GM12873 (cell line): ENCODE measurements around the gene TMEM248.
A peak's percentile ranks its signal among the peaks of the same experiment; 100 is the strongest.

Experiments used
- CTCF ChIP-seq: IDR thresholded peaks from 2 replicates; pipeline ENCODE4 v1.5.1; 2012; ENCODE audit warnings: low read depth, mild to moderate bottlenecking, moderate library complexity, low read length, control low read depth; ENCODE audit not compliant: insufficient read depth; ENCODE audit errors: missing control alignments

Gene TMEM248

GRCh38 chr7:66920769-66921395, at the start of gene TMEM248:
Gene TMEM248, plus strand, starts transcription at chr7:66921225. Its CDS starts 20,641 bp downstream, at chr7:66941866.
- no peak for TF ChIP-seq CTCF

- TF ChIP-seq CTCF = no peak
These were observed 47.5 kb upstream of the TMEM248 start for GRCh38 chr7:66873476-66873875.

GRCh38 chr7:66877577-66878300, 43.3 kb upstream of the TMEM248 start:
- no peak for TF ChIP-seq CTCF

GRCh38 chr7:66880053-66880452, 41.0 kb upstream of the TMEM248 start:
- TF ChIP-seq CTCF = no peak

- no peak for TF ChIP-seq CTCF
These were observed 37.3 kb upstream of the TMEM248 start for GRCh38 chr7:66883716-66884115.

- no peak for TF ChIP-seq CTCF
These were observed 34.9 kb upstream of the TMEM248 start for GRCh38 chr7:66886152-66886551.

GRCh38 chr7:66894463-66895080, 26.5 kb upstream of the TMEM248 start:
- peak; percentile 41 for TF ChIP-seq CTCF
